ENCODE measurements around the gene TBCD. TPM values are rescaled to one million over a fixed set of nuclear protein-coding genes. Genes with fewer than 3 reads are reported as not detected.

The TBCD gene
- total RNA-seq, 2 experiments from 2014 or later = 71.8 to 75.3 TPM

GRCh38 chr17:82924812-82925211, 172.9 kb downstream of the TBCD start:
- H3K4me3 Mint-ChIP-seq = no peak overlapping the region
- H3K36me3 Mint-ChIP-seq (ENCODE audit: low read depth) = peaks cover 11% of the 10 kb centered on the region
- no peak overlapping the region for H3K27ac Mint-ChIP-seq
- H3K27me3 Mint-ChIP-seq (ENCODE audit: low read depth) = no peaks in the 10 kb centered on the region
- DNase-seq = no peak
- no peaks in the 10 kb centered on the region for H3K4me1 Mint-ChIP-seq (ENCODE audit: low read depth)
- intact Hi-C loops (cut with micrococcal nuclease) = no loop called here
- no peaks in the 10 kb centered on the region for H3K9me3 Mint-ChIP-seq
- CTCF ChIA-PET = no interaction called here

- Mint-ChIP-seq H3K4me1 (ENCODE audit: low read depth) (no peaks in the 10 kb centered on the region), H3K4me3 (no peak overlapping the region), H3K9me3 (no peaks in the 10 kb centered on the region), H3K27me3 (ENCODE audit: low read depth) (no peaks in the 10 kb centered on the region), H3K36me3 (ENCODE audit: low read depth) (peaks cover 11% of the 10 kb centered on the region), H3K27ac (no peak overlapping the region)
- DNase-seq = no peak
- CTCF ChIA-PET = no interaction called here
- intact Hi-C loops (cut with micrococcal nuclease) = no loop called here
Observed at GRCh38 chr17:82925336-82925735, 173.5 kb downstream of the TBCD start.

- Mint-ChIP-seq H3K9me3 (no peaks in the 10 kb centered on the region), H3K27ac (no peak overlapping the region), H3K4me1 (ENCODE audit: low read depth) (no peaks in the 10 kb centered on the region), H3K36me3 (ENCODE audit: low read depth) (peaks cover 15% of the 10 kb centered on the region), H3K27me3 (ENCODE audit: low read depth) (no peaks in the 10 kb centered on the region), H3K4me3 (no peak overlapping the region)
- no peak for DNase-seq
- CTCF ChIA-PET = no interaction called here
- intact Hi-C loops (cut with micrococcal nuclease) = no loop called here
Observed at GRCh38 chr17:82926081-82926480, 174.2 kb downstream of the TBCD start.

GRCh38 chr17:82926716-82927115, 174.9 kb downstream of the TBCD start:
- Mint-ChIP-seq H3K4me1 (ENCODE audit: low read depth) (no peaks in the 10 kb centered on the region), H3K27ac (no peak overlapping the region), H3K27me3 (ENCODE audit: low read depth) (no peaks in the 10 kb centered on the region), H3K4me3 (no peak overlapping the region), H3K9me3 (no peaks in the 10 kb centered on the region), H3K36me3 (ENCODE audit: low read depth) (peaks cover 15% of the 10 kb centered on the region)
- intact Hi-C loops (cut with micrococcal nuclease) = no loop called here
- no peak for DNase-seq
- CTCF ChIA-PET = no interaction called here

GRCh38 chr17:82927311-82927660, 175.4 kb downstream of the TBCD start:
- no peak overlapping the region for H3K27ac Mint-ChIP-seq
- intact Hi-C loops (cut with micrococcal nuclease) = no loop called here

GRCh38 chr17:82927661-82928601, 176.1 kb downstream of the TBCD start:
- no peaks in the 10 kb centered on the region for H3K27me3 Mint-ChIP-seq (ENCODE audit: low read depth)
- CTCF ChIA-PET = no interaction called here
- no peak for DNase-seq

More at GRCh38 chr17:82927311-82927660, 175.4 kb downstream of the TBCD start:
- DNase-seq = no peak
- Mint-ChIP-seq H3K4me3 (no peak overlapping the region), H3K9me3 (no peaks in the 10 kb centered on the region), H3K27me3 (ENCODE audit: low read depth) (no peaks in the 10 kb centered on the region), H3K4me1 (ENCODE audit: low read depth) (no peaks in the 10 kb centered on the region), H3K36me3 (ENCODE audit: low read depth) (peaks cover 17% of the 10 kb centered on the region)
- CTCF ChIA-PET = no interaction called here

GRCh38 chr17:82929011-82929622, 177.3 kb downstream of the TBCD start:
- intact Hi-C loops (cut with micrococcal nuclease) = no loop called here
- CTCF ChIA-PET = interaction anchor here (0.7 kb wide), 1 partner anchor 11 kb away, joined by 3 read pairs; no protein-coding TSS in a partner anchor
- H3K4me3 Mint-ChIP-seq = no peak overlapping the region
- peaks cover 23% of the 10 kb centered on the region for H3K36me3 Mint-ChIP-seq (ENCODE audit: low read depth)
- no peaks in the 10 kb centered on the region for H3K27me3 Mint-ChIP-seq (ENCODE audit: low read depth)
- H3K4me1 Mint-ChIP-seq (ENCODE audit: low read depth) = no peaks in the 10 kb centered on the region
- no peak overlapping the region for H3K27ac Mint-ChIP-seq
- no peaks in the 10 kb centered on the region for H3K9me3 Mint-ChIP-seq
- no peak for DNase-seq

More at GRCh38 chr17:82927661-82928601, 176.1 kb downstream of the TBCD start:
- Mint-ChIP-seq H3K27ac (no peak overlapping the region), H3K9me3 (no peaks in the 10 kb centered on the region), H3K4me1 (ENCODE audit: low read depth) (no peaks in the 10 kb centered on the region), H3K36me3 (ENCODE audit: low read depth) (peaks cover 21% of the 10 kb centered on the region), H3K4me3 (no peak overlapping the region)
- intact Hi-C loops (cut with micrococcal nuclease) = no loop called here

- CTCF ChIA-PET = no interaction called here
- Mint-ChIP-seq H3K27ac (no peak overlapping the region), H3K27me3 (ENCODE audit: low read depth) (no peaks in the 10 kb centered on the region), H3K4me3 (no peak overlapping the region), H3K9me3 (no peaks in the 10 kb centered on the region), H3K4me1 (ENCODE audit: low read depth) (no peaks in the 10 kb centered on the region), H3K36me3 (ENCODE audit: low read depth) (peaks cover 21% of the 10 kb centered on the region)
- DNase-seq = no peak
- intact Hi-C loops (cut with micrococcal nuclease) = no loop called here
Observed at GRCh38 chr17:82929676-82930042, 177.8 kb downstream of the TBCD start.

- peaks cover 23% of the 10 kb centered on the region for H3K36me3 Mint-ChIP-seq (ENCODE audit: low read depth)
- no peaks in the 10 kb centered on the region for H3K9me3 Mint-ChIP-seq
- no peak overlapping the region for H3K27ac Mint-ChIP-seq
- CTCF ChIA-PET = no interaction called here
- H3K27me3 Mint-ChIP-seq (ENCODE audit: low read depth) = no peaks in the 10 kb centered on the region
- no peaks in the 10 kb centered on the region for H3K4me1 Mint-ChIP-seq (ENCODE audit: low read depth)
- no peak for DNase-seq
- no peak overlapping the region for H3K4me3 Mint-ChIP-seq
- intact Hi-C loops (cut with micrococcal nuclease) = no loop called here
Observed at GRCh38 chr17:82930043-82930923, 178.4 kb downstream of the TBCD start.

GRCh38 chr17:82930924-82931698, 179.2 kb downstream of the TBCD start:
- H3K4me1 Mint-ChIP-seq (ENCODE audit: low read depth) = no peaks in the 10 kb centered on the region
- no peak for DNase-seq
- no peaks in the 10 kb centered on the region for H3K9me3 Mint-ChIP-seq
- H3K4me3 Mint-ChIP-seq = no peak overlapping the region
- intact Hi-C loops (cut with micrococcal nuclease) = no loop called here
- H3K27ac Mint-ChIP-seq = no peak overlapping the region
- peaks cover 26% of the 10 kb centered on the region for H3K36me3 Mint-ChIP-seq (ENCODE audit: low read depth)
- CTCF ChIA-PET = no interaction called here
- no peaks in the 10 kb centered on the region for H3K27me3 Mint-ChIP-seq (ENCODE audit: low read depth)

- H3K4me1 Mint-ChIP-seq (ENCODE audit: low read depth) = no peaks in the 10 kb centered on the region
- intact Hi-C loops (cut with micrococcal nuclease) = no loop called here
- H3K4me3 Mint-ChIP-seq = no peak overlapping the region
- DNase-seq = no peak
- peaks cover 30% of the 10 kb centered on the region for H3K36me3 Mint-ChIP-seq (ENCODE audit: low read depth)
- no peak overlapping the region for H3K27ac Mint-ChIP-seq
- CTCF ChIA-PET = interaction anchor here (0.6 kb wide), 1 partner anchor 253 kb away, joined by 3 read pairs; no protein-coding TSS in a partner anchor
- no peaks in the 10 kb centered on the region for H3K27me3 Mint-ChIP-seq (ENCODE audit: low read depth)
- H3K9me3 Mint-ChIP-seq = no peaks in the 10 kb centered on the region
Observed at GRCh38 chr17:82931699-82932517, 180.0 kb downstream of the TBCD start.
